GM19463 (cell line): ENCODE results near the gene WNT11.
A peak's percentile ranks its signal among the peaks of the same experiment; 100 is the strongest.

Experiments
- ATAC-seq: cut with Tn5 transposase; IDR thresholded peaks from one replicate; pipeline ENCODE4 v1.9.1; 2021; ENCODE audit warnings: mild to moderate bottlenecking, moderate library complexity; ENCODE audit not compliant: unreplicated experiment

Gene WNT11

DNA sequence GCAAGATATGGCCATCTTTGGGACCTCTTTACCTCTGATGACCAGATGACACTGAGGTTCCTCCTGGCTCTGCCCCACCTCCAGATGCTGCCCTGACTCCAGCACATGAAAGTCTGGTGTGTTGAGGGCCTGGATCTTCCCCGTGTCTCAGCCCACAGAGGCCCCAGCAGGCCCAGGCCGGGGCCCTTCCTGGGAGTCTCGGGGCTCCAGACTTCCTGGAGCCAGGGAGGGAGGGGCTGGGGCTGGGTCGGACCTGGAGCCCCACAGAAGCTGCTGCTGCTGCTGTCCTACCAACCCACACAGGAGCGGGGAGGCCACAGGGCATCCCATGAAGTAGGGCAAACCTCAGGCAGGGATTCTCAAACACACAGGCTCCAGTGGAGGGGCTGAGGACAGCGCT, 32.2 kb upstream of the WNT11 start:
- ATAC-seq = no peak

DNA sequence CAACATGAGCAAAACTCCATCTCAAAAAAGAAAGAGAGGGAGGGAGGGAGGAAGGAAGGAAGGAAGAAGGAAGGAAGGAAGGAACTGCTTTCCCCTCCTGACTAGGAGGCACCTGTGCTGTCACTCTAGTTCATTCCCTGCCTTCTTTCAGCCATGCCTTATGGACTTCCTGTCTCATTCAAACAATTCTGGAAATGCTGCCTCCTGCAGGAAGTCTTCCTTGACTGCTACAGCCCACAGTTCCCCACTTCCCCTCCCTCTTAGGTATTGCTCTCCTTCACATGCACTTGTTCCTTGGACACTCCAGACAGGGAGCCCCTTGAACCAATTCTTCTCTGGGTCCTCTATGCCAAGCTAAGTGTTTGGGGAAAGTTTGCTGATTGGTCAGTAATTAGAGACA, 31.6 kb upstream of the WNT11 start:
- ATAC-seq = no peak

DNA sequence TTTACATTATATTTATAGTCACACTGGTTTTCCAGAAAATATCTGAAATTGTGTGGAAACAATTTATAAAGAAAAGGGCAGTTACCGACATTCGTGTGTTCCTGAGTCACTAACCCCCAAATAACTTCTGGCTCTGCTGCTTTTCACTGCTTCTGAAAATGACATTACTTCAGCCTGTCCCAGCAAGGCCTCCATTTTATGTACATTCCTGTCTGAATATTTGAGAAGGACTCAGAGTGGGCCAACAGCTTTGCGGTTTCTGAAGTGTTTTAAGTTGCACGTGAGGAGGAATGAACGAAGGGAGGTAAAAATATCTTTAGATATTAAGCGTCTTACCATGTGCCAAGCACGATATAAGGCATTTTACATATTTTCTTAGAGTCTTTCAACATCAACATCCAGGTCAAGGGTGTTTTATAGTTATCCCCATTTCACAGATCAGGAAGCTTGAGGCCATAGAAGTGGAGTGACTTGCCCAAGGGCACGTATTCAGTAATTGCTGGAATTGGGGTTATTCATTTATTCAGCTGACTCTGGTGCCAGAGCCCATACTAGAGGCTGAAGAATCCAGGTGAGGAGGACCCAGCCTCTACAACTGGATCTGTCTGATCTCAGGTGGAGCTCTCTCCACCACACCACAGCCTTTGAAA, 30.8 kb upstream of the WNT11 start:
- no peak for ATAC-seq

DNA sequence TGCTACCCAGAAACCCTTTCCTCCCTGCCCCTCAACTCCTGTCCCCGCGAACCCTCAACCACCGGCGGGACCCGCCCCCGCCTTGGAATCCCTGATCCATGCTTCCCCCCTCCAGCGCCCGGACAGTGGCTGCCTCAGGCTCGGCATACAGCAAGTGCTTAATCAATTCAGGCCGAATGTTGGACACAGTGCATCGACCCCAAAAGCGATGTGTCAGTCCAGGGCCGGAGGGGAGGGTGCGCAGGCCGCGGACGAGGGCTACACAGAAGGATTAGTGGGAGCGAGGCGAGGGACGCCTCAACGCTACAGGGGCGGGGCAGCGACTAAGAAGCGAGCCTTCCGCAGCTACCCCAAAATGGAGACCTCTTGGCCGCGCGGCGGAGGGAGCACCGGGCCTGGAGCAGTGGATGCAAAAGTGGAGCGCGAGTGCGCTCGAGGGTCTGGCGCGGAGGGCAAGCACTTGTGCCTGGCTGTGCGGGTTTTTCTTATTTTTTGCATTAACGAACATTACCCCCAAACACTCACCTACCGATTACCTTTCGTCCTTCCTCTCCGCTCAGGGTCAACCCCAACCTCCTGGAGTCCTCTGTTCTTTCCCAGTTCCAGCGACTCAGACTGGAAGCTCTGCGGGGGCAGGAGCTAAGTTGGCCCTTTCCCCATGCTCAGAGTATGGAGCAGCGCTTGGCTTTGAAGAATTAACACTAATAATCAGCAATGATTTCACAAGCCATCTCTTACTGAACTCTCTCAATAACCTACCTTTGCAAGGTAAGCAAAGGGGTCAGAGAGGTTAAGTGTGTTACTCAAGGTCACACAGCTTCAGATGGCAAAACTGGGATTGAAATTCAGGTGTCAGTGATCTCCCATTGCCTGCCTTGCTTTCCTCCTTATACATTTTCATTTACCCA, 30.0 kb upstream of the WNT11 start:
- ATAC-seq = peak; percentile 15

DNA sequence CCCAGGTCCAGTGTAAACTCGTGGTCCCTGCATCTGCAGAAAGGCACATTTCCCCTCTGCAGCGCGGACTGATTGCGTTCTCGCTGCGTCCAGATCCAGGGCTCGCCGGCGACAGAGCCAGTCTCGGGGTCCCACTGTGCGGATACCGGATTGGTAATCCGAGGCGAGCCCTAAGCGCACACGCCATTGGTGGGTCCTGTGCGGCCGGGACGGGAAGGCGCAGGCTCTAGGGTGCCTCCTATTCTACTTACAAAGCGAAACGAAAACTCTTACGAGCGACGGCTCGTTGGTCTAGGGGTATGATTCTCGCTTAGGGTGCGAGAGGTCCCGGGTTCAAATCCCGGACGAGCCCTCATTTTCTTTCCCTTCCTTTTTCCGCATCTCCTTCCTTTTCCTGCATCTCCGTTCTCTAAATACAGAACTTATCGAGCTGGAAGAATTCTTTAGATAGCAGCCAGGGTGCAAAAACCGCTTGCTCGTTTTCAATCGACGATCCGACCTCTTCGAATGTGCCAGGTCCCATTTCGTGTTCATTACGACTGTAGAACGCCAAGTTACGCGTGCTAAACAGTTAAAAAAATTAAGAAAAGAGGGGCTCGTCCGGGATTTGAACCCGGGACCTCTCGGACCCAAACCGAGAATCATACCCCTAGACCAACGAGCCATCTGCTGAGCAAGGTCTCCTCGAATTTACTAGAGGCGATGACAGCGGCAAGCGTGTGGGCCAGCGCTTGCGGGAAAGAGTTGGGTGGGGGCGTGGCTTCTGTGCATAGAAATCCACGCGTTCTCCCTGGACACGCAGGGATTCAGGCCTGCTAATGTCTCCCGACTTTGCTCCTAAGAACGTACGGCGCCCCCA, 29.2 kb upstream of the WNT11 start:
- peak; percentile 61 for ATAC-seq

DNA sequence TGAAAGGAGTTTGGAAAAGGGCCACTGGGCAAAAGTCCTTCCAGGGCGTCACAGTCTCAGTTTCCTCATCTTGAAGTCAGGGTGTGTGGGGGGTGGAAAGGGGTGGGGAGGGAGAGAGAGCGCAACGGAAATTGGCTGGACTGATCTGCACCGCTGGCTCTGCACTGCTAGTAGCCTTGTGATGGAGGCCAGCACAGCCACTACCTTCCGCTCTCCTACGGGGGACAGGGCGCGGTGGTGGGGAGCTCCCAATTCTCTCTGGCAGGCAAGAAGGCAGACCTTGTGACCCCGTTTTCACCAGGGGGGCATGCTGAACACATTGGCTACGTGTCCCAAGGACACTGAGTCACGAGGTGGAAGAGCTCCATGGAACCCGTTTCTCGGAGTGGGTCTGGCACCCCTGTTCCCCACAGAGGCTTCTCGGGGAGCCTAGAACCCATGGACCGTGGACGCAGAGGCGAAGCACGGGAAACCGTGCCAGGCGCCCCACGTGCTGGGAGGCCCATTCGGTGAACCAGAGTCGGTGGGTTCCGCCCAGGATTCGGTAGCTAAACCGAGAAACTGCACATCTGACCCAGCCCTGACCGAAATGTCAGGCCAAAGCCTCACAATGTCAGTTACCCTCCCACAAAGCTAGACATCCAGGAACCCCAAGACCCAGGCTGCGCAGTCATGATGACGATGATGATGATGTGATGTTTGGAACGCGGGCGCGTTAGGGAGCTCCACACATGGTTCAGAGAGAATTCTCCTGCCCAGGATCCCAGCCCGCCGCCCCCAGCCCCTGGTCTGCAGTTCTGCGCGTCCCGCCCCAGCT, 28.3 kb upstream of the WNT11 start:
- ATAC-seq = peak; percentile 2

DNA sequence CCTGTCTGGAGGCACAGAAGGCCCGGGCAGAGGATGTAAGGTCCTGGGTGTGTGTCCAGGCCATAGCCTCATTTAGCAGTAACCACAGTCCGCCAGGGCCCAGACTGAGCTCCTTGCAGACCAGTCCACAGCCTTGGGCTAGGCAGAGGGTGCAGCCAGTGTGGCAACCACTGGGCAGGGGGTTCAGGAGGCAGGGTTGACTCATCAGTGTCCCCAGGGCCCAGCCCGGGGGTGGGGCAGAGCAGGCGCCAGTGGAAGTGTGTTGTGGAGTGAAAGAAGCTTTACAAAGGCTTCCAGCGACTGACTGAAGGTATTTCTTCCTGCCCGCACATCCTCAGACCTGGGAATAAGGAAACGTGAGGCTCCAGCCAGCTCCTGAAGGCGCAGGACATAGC, 27.7 kb upstream of the WNT11 start:
- ATAC-seq = no peak

DNA sequence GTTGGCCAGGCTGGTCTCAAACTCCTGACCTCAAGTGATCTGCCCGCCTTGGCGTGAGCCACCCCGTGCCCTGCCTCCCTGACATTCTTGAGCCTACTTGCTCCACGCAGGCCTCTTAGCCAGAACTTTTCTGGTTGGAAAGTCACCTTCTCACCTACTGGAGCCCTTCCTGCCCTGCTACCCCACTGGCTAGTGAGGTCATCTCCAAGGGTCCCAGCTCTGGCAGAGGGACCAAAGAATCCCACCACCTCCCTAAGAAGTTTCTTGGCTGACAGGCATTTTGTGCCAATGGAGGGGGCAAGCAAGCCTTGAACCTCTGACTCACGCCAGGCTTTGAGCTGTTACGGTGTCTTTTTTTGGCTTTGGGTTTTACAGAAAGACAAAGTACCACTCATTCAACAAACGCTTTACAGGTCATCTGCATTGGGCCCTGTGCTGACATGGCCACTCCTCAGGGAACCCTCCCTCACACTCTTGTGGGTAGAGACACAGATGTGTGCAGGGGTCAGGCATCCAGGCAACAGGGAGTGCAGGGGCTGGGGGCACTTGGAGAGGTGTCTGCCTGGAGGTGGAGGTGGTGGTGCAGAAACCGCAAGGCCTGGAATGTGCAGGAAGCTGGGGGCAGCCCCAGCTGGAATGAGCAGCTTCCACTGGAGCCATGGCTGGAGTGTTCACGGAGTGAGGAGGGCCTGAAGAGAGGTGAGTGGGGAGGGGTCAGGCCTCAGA, 27.1 kb upstream of the WNT11 start:
- ATAC-seq = no peak

DNA sequence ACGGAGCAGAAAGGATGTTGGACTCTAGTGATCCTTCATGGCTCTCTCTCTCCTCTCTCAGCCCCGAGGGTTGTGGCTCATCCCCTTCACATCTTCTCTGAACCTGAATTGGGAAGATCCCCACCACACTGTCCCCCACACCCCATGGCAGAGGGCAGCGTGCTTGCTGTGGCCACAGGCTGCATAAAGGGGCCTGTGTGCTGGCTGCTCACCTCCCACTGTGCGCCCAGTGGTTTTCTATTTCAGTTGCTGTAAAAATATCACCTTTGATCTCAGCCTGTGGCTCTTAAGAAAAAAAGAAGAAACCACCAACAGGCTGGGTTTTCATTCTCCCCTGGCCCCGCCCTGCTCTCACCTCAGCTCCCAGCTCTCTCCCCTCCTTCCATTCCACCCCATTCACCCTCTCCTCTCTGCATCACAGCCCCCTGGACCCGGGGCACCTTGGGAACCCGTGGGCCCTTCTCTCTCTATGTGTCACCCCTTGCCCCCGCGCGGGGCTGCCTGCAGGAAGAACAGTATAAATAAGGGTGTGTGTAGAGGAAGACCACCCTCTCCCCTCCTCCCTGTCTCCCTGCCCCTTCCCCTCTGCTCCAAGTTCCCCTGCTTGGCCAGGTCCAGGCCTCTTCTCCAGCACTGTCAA, 25.8 kb upstream of the WNT11 start:
- ATAC-seq = no peak

DNA sequence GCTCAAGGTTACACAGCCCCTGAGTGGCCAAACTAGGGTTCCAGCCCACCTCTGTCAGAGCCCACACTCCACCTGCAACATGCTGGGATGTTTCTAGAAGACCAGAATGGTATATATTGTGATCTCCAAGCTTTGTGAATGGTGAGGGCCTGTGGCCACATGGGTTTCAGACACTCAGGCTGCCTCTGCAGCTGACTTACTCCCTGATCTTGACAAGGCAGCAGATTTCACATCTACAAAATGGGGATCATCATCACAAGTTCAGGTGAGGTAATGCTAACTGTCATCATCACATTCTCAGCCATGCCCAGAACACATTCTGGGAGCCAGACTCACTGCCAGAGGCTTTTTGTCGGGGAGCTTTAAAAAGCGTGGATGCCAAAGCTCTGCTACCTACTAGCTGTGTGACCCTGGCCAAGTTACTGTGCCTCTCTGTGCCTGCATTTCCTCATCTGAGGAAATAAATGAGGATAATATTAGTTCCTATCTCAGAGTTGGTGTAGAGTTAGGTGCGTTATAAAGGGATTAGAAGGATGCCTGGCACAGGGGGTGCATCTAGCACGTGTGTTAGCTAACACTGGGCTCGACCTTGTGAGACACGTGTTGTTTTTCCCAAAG, 24.9 kb upstream of the WNT11 start:
- no peak for ATAC-seq

DNA sequence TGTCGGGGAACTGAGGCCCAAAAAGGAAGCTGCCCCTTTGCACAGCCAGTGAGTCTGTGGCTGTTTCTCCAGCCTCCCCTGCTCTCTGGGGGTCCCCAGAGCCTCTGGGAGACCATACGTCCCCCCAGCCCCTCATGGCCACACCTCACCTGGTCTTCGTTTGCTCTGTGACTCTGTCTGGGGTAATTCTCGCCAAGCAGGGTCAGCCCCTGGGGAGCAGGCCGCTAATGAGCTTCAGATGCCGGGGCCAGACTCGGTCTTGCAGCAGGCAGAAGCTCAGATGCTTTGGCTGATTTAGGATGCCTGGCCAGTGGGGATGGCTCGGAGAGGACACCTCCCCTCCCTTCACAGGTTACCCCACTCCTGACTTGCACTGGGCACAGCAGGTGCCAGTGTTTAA, 24.1 kb upstream of the WNT11 start:
- no peak for ATAC-seq

DNA sequence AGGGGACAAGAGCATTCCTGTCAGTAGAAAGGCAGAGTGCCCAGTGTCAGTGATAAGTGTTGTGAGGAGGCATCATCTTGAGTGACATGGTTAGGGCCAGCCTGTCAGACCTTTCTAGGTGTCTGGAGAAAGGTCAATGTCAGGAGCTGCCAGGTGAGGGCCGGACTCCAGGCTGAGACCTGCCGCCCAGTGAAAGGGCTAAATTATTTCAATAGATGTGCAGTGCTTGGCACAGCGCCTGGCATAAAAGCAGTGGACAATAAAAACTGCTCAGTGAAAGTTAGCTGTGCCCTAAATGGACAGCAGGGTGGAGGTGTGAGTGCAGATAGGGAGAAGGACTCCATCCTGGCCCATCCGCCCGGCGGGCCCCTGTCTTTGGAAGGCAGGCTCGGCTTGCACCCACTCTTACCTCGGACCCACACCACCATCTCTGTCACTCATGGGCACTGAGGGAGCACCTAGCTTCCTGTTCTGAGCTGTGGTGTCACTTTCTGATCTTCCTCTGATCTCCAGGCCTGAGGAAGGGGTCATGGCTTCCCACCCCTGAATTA, 23.5 kb upstream of the WNT11 start:
- no peak for ATAC-seq

DNA sequence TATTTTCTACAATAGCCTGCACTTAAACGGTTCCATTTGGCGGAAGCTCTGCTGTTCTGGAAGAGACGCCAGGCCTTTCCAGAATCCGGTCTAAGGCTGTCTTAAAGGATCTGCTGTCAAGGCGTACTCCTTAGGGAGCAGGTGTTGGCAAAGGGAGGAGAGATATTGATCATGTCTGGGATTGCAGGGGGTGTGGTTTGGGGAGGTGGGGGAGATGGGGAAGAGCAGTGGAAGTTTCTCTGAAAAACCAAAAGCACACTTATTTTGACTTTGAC, 22.5 kb upstream of the WNT11 start:
- ATAC-seq = no peak

DNA sequence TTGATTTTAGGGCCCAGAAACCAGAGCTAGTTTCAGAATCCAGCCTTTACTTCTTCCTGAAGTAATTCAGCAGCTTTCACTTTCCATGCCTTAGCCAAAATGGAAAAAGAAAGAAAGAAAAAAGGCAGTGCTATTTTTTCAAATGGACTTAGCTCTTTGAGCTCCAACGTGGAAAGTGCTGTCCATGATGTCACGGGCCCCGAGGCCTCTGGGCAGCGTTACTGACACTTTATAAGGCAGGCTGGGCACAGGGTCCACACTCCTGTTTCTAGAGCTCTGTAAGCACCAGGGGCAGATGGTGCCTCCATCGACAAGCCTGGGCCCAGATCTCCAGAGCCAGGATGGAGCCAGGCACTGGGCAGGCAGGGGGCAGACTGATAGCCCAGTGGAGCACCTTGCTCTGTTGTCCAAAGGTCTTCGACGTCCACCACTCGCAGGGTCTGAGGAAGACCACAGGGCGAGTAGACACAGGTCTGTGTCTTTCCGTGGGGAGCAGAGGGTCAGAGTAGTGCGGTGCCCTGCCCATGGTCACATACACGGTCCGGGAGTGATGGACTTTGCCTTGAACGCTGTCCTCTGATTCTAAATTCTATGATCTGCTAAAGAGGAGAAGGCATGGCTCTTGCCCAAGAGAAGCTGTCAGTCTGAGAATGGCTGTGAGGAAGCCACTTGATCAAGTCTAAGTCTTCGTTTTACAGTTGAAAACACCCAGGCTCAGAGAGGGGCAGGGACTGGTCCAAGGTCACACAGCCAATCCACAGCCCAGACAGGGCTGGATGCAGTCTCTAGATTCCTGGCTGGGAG, 22.0 kb upstream of the WNT11 start:
- ATAC-seq = no peak

DNA sequence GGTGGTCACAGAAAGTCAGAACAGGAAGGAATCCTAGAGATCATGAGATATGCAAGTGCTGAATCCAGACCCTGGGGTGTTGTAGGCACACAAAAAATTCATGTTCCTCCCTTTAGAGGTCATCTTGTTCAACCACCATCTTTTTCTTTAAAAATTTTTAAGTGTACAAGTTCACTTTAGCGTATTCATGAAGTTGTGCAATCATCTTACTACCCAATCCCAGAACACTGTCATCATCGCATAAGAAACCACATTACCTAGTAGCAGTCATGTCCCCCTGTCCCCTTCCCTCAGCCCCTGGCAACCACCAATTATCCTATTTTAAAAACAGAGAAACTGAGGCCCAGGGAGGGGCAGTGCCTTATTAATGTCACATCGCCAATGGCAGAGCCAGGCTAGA, 20.3 kb upstream of the WNT11 start:
- no peak for ATAC-seq

DNA sequence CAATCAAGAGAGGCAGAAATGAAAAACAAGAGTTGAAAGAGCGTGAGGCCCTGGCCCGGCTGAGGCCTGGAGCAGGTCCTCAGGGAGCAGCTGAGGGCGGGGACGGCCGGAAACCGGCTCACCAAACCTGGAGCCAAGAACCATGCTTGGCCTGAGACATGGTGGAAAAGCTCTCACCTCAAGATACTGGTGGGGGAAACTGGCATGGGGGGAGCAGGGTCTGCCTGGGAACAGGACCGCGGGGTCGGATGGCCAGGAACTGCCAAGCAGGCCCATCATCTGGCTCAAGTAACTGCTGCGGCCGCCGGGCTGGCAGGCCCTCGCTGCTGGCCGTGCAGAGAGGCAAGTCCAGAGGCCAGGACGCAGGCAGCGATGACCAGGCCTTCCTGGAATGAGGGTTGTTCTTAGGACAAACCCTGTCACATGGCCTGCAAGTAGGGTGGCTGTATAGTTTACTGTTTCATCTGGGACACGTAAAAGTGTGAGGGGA, 18.9 kb upstream of the WNT11 start:
- ATAC-seq = no peak

DNA sequence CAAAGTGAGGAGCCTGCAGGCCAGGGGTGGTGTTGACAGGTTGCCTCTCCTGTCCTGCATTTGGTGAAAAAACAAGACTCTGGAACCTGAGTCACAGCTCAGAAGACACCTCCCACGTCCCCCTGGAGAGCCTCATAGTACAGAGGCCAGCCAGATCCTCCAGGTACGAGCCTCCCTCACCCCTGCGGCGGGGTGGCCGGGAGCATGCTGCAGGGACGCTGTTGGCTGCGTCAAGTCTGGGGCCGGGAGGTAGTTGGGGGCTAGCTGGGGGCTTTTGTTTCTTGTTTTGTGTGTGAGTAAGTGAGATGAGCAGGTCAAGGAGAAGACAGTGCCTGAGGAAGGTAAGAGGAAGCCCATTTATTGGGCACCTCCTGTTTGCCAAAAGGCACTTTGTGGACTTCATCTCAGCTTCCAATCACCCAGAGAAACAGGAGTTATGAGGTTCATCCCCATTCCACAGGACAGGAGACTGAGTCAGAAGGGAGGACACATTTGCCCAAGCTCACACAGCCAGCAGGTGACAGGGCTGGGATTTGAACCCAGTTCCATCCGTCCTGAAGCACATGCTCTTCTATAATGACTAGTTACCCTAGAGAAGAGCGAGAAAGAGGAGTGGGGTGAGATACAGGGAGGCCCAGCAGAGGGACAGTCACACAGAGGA, 18.3 kb upstream of the WNT11 start:
- no peak for ATAC-seq

DNA sequence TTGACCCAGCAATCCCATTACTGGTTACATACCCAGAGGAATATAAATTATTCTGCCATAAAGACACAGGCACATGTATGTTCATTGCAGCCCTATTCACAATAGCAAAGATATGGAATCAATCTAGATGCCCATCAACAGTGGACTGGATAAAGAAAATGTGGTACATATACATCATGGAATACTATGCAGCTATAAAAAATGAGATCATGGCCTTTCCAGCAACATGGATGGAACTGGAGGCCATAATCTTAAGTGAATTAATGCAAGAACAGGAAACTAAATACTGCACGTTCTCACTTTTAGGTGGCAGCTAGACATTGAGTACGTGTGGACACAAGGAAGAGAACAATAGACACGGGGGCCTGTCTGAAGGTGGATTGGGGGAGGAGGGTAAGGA, 15.1 kb upstream of the WNT11 start:
- no peak for ATAC-seq
